ENCODE data around the gene ALDH3B1. TPM values are rescaled to one million over a fixed set of nuclear protein-coding genes. Genes with fewer than 3 reads are reported as not detected.

The ALDH3B1 gene
- total and polyA plus RNA-seq, 8 donors, result 3.2 to 13.7 (median 8.0) TPM

- Histone ChIP-seq H3K9me3 (no peaks in the 10 kb centered on the region), H3K4me3 (no peak overlapping the region), H3K4me1 (peaks cover 6 to 13% (median 6%) of the 10 kb centered on the region in 3 donors), H3K36me3 (no peaks in the 10 kb centered on the region), H3K27me3 (no peaks in the 10 kb centered on the region), H3K27ac (peak overlapping the region in 1 of 4 donors; percentile 89)
- 94 to 99% methylated on average over 8 of the region's 8 CpGs for WGBS, 2 donors
- no peak for DNase-seq
- TF ChIP-seq, protein P1, sequence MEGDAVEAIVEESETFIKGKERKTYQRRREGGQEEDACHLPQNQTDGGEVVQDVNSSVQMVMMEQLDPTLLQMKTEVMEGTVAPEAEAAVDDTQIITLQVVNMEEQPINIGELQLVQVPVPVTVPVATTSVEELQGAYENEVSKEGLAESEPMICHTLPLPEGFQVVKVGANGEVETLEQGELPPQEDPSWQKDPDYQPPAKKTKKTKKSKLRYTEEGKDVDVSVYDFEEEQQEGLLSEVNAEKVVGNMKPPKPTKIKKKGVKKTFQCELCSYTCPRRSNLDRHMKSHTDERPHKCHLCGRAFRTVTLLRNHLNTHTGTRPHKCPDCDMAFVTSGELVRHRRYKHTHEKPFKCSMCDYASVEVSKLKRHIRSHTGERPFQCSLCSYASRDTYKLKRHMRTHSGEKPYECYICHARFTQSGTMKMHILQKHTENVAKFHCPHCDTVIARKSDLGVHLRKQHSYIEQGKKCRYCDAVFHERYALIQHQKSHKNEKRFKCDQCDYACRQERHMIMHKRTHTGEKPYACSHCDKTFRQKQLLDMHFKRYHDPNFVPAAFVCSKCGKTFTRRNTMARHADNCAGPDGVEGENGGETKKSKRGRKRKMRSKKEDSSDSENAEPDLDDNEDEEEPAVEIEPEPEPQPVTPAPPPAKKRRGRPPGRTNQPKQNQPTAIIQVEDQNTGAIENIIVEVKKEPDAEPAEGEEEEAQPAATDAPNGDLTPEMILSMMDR (IDR thresholded peaks at IDR 0.05), result no peak
- ATAC-seq, result no peak
- intact Hi-C loops (cut with DNase I), result no loop called here
- no peak for FAIRE-seq
Observed at GRCh38 chr11:68015467-68015866, 5.3 kb downstream of the ALDH3B1 start.

DNA sequence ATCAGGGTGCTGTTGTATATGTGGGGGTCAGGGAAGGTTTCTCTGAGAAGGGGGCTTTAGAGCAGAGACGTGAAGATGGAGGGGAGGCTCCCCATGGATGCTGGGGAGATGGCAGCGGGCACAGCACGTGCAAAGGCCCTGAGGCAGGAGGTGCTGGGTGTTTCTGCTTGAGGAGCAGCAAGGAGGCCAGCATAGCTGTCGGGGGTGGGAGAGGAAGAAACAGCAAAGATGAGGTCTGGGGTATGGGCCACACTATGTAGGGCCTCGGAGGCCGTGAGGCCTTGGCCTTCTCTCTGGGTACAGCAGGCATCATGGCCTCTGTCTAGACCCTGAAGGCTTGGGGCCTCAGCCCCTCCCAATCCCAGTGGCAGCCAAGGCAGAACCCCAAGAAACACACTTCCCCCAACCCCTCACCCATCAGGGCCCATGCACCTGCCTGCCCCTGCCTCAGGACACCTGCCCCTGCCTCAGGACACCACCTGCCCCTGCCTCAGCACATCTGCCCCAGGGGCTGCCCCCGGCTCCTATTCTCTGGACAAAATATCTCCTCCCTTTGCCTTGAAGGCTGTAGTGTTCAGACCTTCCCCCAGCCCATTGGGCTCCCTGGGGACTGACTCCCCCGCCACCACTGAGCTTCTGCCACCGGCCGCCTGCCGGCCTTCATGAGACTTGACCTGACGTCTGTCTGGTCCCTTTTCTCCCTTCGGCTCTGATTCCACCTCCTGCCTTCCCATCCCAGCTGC lies 6.2 kb downstream of the ALDH3B1 start:
- intact Hi-C loops (cut with DNase I), result no loop called here
- FAIRE-seq (no peak), DNase-seq (peak in 1 of 6 donors; percentile 53), ATAC-seq (no peak)
- H3K4me1 ChIP-seq, result peaks cover 0 to 4% (median 0%) of the 10 kb centered on the region in 3 donors
- H3K9me3 ChIP-seq, result no peaks in the 10 kb centered on the region
- H3K36me3 ChIP-seq, result no peaks in the 10 kb centered on the region
- TF ChIP-seq, protein P1 (IDR thresholded peaks at IDR 0.05), result no peak
- H3K27me3 ChIP-seq, result no peaks in the 10 kb centered on the region
- no peak overlapping the region for H3K4me3 ChIP-seq
- WGBS, 2 donors, result 73 to 79% methylated on average over 13 of the region's 13 CpGs
- H3K27ac ChIP-seq, result no peak overlapping the region

DNA sequence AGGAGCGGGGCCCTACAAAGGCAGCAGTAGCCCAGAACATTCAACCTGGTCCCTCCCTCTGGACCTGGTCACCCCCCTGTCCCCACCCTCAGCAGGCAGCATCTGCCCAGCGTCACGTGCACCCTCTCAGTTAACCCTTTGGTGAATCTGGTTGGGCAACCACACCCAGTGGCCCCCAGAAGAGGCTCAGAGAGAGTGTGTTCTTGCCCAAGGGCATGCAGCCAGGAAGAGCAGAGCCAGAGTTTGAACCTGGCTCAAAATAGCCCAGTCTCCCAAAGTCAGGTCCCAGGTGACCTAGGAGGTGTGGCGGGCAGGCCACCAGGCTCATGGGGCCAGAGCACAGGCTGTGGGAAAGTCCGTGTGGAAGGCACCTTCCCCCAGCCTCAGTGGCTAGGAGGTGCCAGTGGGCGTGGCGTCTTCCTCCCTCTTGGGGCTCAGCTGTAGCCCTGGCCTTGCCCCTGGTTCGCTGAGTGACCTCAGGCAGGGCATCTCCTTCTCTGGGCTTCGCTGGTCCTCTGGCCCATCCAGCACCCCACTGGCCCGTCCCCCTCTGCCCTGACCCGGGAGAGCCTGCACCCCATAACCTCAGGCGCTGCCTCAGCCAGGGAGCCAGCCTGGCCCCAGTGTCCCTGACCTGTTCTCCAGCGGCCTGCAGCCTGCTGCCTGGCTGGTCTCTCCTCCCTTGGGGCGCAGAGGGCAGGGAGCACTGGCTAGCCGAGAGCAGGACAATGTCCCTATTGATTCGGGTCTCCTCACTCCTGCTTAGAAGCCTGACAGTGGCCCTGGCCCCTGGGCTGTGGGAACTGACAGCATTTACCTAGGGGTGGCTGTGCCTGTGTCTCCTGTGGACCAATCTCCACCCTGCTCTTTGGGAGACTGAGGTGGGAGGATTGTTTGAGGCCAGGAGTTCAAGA lies 7.0 kb downstream of the ALDH3B1 start:
- FAIRE-seq (no peak), ATAC-seq (no peak), DNase-seq (peak in 3 of 6 donors; percentile 17 to 69 (median 40))
- no peaks in the 10 kb centered on the region for H3K27me3 ChIP-seq
- no peak overlapping the region for H3K4me3 ChIP-seq
- 63 to 64% methylated on average over 16 of the region's 16 CpGs for WGBS, 2 donors
- intact Hi-C loops (cut with DNase I), result no loop called here
- no peaks in the 10 kb centered on the region for H3K9me3 ChIP-seq
- H3K4me1 ChIP-seq, result no peaks in the 10 kb centered on the region
- no peaks in the 10 kb centered on the region for H3K36me3 ChIP-seq
- H3K27ac ChIP-seq, result peak overlapping the region in 3 of 4 donors; percentile 1 to 24 (median 22)
- TF ChIP-seq, protein P1 (IDR thresholded peaks at IDR 0.05), result no peak

DNA sequence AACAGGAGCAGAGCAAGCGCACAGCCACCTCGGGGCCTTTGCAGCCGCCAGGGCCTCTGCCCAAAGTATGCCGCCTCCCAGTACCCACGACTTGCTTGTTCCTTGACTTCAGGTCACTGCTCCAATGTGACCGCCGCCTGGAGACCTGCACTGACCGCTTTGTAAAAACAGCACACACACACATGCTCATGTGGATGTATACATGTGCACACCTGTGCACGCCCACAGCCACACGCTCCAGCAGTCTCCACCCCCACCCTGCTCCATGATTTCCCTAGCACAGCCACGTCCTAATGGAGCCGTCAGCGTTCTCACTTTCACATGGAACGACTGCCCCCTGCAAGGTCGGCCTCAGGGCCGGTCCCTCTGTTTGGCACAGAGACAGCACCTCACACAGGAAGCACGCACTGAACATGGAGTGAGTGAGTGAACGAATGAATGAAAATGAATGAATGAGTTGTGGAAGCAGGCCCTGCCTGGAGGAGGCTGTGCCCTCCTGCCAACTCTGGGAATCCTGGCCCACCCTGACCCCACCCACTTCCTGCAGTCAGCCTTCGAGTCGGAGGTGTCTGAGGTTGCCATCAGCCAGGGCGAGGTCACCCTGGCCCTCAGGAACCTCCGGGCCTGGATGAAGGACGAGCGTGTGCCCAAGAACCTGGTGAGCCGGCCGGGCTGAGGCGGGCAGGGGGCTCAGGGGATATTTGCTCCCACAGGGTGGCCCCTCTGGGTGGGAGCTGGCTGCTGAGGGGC lies 8.0 kb downstream of the ALDH3B1 start:
- no peak for FAIRE-seq
- no peaks in the 10 kb centered on the region for H3K27me3 ChIP-seq
- H3K4me1 ChIP-seq, result no peaks in the 10 kb centered on the region
- H3K9me3 ChIP-seq, result no peaks in the 10 kb centered on the region
- peak in 3 of 6 donors; percentile 16 to 49 (median 19) for DNase-seq
- 75 to 81% methylated on average over 27 of the region's 27 CpGs for WGBS, 2 donors
- H3K36me3 ChIP-seq, result no peaks in the 10 kb centered on the region
- TF ChIP-seq, protein P1 (IDR thresholded peaks at IDR 0.05), result no peak
- no peak for ATAC-seq
- no peak overlapping the region for H3K4me3 ChIP-seq
- intact Hi-C loops (cut with DNase I), result no loop called here
- peak overlapping the region in 1 of 4 donors; percentile 24 for H3K27ac ChIP-seq

Data from pancreas (tissue), 10 donors.